H1 (cell line): Measurements from ENCODE around the gene SERPINA6. TPM values are rescaled to one million over a fixed set of nuclear protein-coding genes. Genes with fewer than 3 reads are reported as not detected.

Experiments
- CTCF ChIA-PET: fragments of 300-600 bp; sonication (Branson Sonifier 250); formaldehyde crosslinking; loops from one replicate; lab custom pipeline; 2021; ENCODE audit not compliant: partially characterized antibody; lab: Charles Lee
- POLR2A ChIA-PET: fragments of 300-600 bp; sonication (Branson Sonifier 250); formaldehyde crosslinking; loops from one replicate; lab custom pipeline; 2021; ENCODE audit warnings: inconsistent platforms; ENCODE audit not compliant: partially characterized antibody; lab: Charles Lee
- DNase-seq, 2 experiments: peaks; one replicate each; pipeline versions ENCODE4 v3.0.0 to v3.0.0-alpha.2; 2010 to 2022; ENCODE audit warnings: low spot score in 2 of 2, low read depth in 1 of 2, mixed read lengths in 1 of 2
- FAIRE-seq: peaks from 2 replicates; lab custom pipeline; 2011; peaks lifted over from hg19 to GRCh38; lab: Jason Lieb, UNC
- H2AFZ ChIP-seq: 2 replicates; pipeline ENCODE4 v1.8.1; 2012; ENCODE audit warnings: low read length, inconsistent platforms
- H2AK5ac ChIP-seq: 2 replicates; pipeline ENCODE4 v1.6.1; 2013; ENCODE audit warnings: low read depth, low read length
- H2BK120ac ChIP-seq: replicated peaks from 2 replicates; pipeline ENCODE3; 2013; ENCODE audit warnings: low read depth, low read length, inconsistent platforms
- H2BK12ac ChIP-seq: 2 replicates; pipeline ENCODE4 v1.6.1; 2013; ENCODE audit warnings: low read depth, low read length
- H2BK15ac ChIP-seq: 2 replicates; pipeline ENCODE4 v1.6.1; 2013; ENCODE audit warnings: low read length
- H2BK20ac ChIP-seq: 2 replicates; pipeline ENCODE4 v1.6.1; 2013; ENCODE audit warnings: low read length
- H2BK5ac ChIP-seq: 2 replicates; pipeline ENCODE4 v1.6.1; 2013; ENCODE audit warnings: low read depth, low read length
- H3K14ac ChIP-seq: 2 replicates; pipeline ENCODE4 v1.6.1; 2013; ENCODE audit warnings: inconsistent platforms; ENCODE audit not compliant: insufficient read length
- H3K18ac ChIP-seq: 2 replicates; pipeline ENCODE4 v1.6.1; 2013; ENCODE audit warnings: low read length; ENCODE audit errors: extremely low read depth
- H3K23ac ChIP-seq: 2 replicates; pipeline ENCODE4 v1.6.1; 2013; ENCODE audit warnings: inconsistent platforms; ENCODE audit not compliant: insufficient read length
- H3K23me2 ChIP-seq: 2 replicates; pipeline ENCODE4 v1.6.1; 2013; ENCODE audit warnings: low read depth, low read length
- H3K27ac ChIP-seq: 2 replicates; pipeline ENCODE4 v1.6.1; 2011; ENCODE audit warnings: low read depth, low read length, inconsistent platforms
- H3K27me3 ChIP-seq, 4 experiments: replicated peaks in 1 of 4; 1 replicate in 1 of 4; 2 replicates in 3 of 4; pipeline versions ENCODE4 v1.6.1 to v1.8.1; 2011 to 2013; ENCODE audit warnings: low read length in 3 of 4, mild to moderate bottlenecking in 3 of 4, inconsistent platforms in 2 of 4, mixed read lengths in 2 of 4, moderate library complexity in 1 of 4; ENCODE audit not compliant: control insufficient read depth in 3 of 4, insufficient read depth in 3 of 4; ENCODE audit errors: extremely low read depth in 1 of 4
- H3K36me3 ChIP-seq, 4 experiments: 2 replicates each; pipeline versions ENCODE4 v1.6.1 to v1.8.1; 2011 to 2013; ENCODE audit warnings: mild to moderate bottlenecking in 4 of 4, low read length in 3 of 4, moderate library complexity in 2 of 4, control low read depth in 1 of 4, inconsistent platforms in 1 of 4; ENCODE audit not compliant: insufficient read depth in 4 of 4, control insufficient read depth in 2 of 4
- H3K4ac ChIP-seq: replicated peaks from 2 replicates; pipeline ENCODE3; 2013; ENCODE audit warnings: low read length, low read depth, mixed read lengths, inconsistent platforms; ENCODE audit not compliant: insufficient read length
- H3K4me1 ChIP-seq, 4 experiments: replicated peaks in 1 of 4; 1 replicate in 1 of 4; 2 replicates in 3 of 4; pipeline versions ENCODE4 v1.6.1 to v1.8.1; 2011 to 2013; ENCODE audit warnings: low read length in 3 of 4, inconsistent platforms in 2 of 4, mixed read lengths in 1 of 4; ENCODE audit not compliant: insufficient read depth in 4 of 4, control insufficient read depth in 3 of 4
- H3K4me2 ChIP-seq, 2 experiments: 2 replicates each; pipeline versions ENCODE4 v1.6.1 to v1.8.1; 2011 to 2013; ENCODE audit warnings: low read depth in 2 of 2, low read length in 2 of 2, control low read depth in 1 of 2, inconsistent platforms in 1 of 2, mild to moderate bottlenecking in 1 of 2; ENCODE audit not compliant: insufficient read depth in 1 of 2
- H3K4me3 ChIP-seq, 4 experiments: fragments of 200-600, 300-600 bp in 1 of 4; sonication (generic), shearing (Covaris generic), sonication (Bioruptor Twin) in 1 of 4; 2 replicates each; pipeline versions ENCODE4 v1.5.1 to v1.8.1; 2011 to 2016; ENCODE audit warnings: low read length in 4 of 4, low read depth in 3 of 4, control low read depth in 2 of 4, inconsistent platforms in 2 of 4, mild to moderate bottlenecking in 2 of 4, mixed read lengths in 1 of 4, moderate library complexity in 1 of 4; ENCODE audit not compliant: insufficient read depth in 2 of 4; ENCODE audit errors: extremely low read depth in 1 of 4
- H3K56ac ChIP-seq: replicated peaks from 2 replicates; pipeline ENCODE3; 2013; ENCODE audit warnings: low read depth, mild to moderate bottlenecking, mixed read lengths, low read length, inconsistent platforms; ENCODE audit not compliant: insufficient read length
- H3K79me1 ChIP-seq: 2 replicates; pipeline ENCODE4 v1.6.1; 2013; ENCODE audit warnings: low read depth, low read length, control low read depth
- H3K79me2 ChIP-seq, 2 experiments: 2 replicates each; pipeline versions ENCODE4 v1.6.1 to v1.8.1; 2012 to 2013; ENCODE audit warnings: low read length in 2 of 2, mild to moderate bottlenecking in 2 of 2, inconsistent platforms in 1 of 2; ENCODE audit not compliant: insufficient read depth in 2 of 2, control insufficient read depth in 1 of 2
- H3K9ac ChIP-seq, 4 experiments: replicated peaks in 1 of 4; 1 replicate in 1 of 4; 2 replicates in 3 of 4; pipeline versions ENCODE4 v1.6.1 to v1.8.1; 2011 to 2013; ENCODE audit warnings: low read depth in 3 of 4, low read length in 3 of 4, control low read depth in 2 of 4, mild to moderate bottlenecking in 2 of 4, moderate library complexity in 2 of 4, inconsistent platforms in 1 of 4; ENCODE audit errors: extremely low read depth in 1 of 4
- H3K9me3 ChIP-seq, 2 experiments: 2 replicates each; pipeline versions ENCODE4 v1.6.1 to v1.8.1; 2012 to 2013; ENCODE audit warnings: mild to moderate bottlenecking in 2 of 2, moderate library complexity in 2 of 2, control low read depth in 1 of 2, inconsistent platforms in 1 of 2, low read depth in 1 of 2, low read length in 1 of 2, mixed read lengths in 1 of 2; ENCODE audit not compliant: insufficient read depth in 2 of 2
- H4K20me1 ChIP-seq, 2 experiments: replicated peaks in 1 of 2; 2 replicates each; pipeline versions ENCODE3 to v1.8.1; 2011 to 2013; ENCODE audit warnings: inconsistent platforms in 2 of 2, low read length in 2 of 2, mild to moderate bottlenecking in 1 of 2; ENCODE audit not compliant: insufficient read depth in 2 of 2, control insufficient read depth in 1 of 2
- H4K5ac ChIP-seq: 2 replicates; pipeline ENCODE4 v1.6.1; 2013; ENCODE audit warnings: low read length, low read depth, mixed read lengths, inconsistent platforms; ENCODE audit not compliant: insufficient read length
- H4K8ac ChIP-seq: 2 replicates; pipeline ENCODE4 v1.8.0; 2013; ENCODE audit warnings: mild to moderate bottlenecking, moderate library complexity, low read length, inconsistent platforms; ENCODE audit not compliant: insufficient read depth; ENCODE audit errors: extremely low read depth
- H4K91ac ChIP-seq: replicated peaks from 2 replicates; pipeline ENCODE3; 2013; ENCODE audit warnings: low read length, mixed read lengths, inconsistent platforms; ENCODE audit not compliant: insufficient read length
- KDM1A ChIP-seq: fragments of 200-600, 300-600 bp; sonication (generic); IDR thresholded peaks from 2 replicates; pipeline ENCODE4 v1.7.1; 2016; ENCODE audit warnings: mild to moderate bottlenecking, low read length, borderline replicate concordance
- RFX5 ChIP-seq: IDR thresholded peaks from 2 replicates; pipeline ENCODE4 v1.6.1; 2011; ENCODE audit warnings: low read depth, low read length, improper control_type of control experiment, borderline replicate concordance
- SP1 ChIP-seq: IDR thresholded peaks from 2 replicates; pipeline ENCODE4 v1.6.1; 2011; ENCODE audit warnings: low read depth, low read length
- SP2 ChIP-seq: IDR thresholded peaks from 2 replicates; pipeline ENCODE4 v1.6.1; 2012; ENCODE audit warnings: mild to moderate bottlenecking, low read length, inconsistent platforms
- YY1 ChIP-seq: IDR thresholded peaks from 2 replicates; pipeline ENCODE4 v1.6.1; 2011; ENCODE audit warnings: low read depth, mild to moderate bottlenecking, low read length
- whole genome bisulfite sequencing, 2 experiments: shearing (Covaris generic) in 1 of 2; methylation state at CpG; one replicate each; pipeline versions ENCODE4 v1.1.6 to v1.1.7; 2013 to 2015; ENCODE audit warnings: low lambda C conversion rate in 2 of 2, mixed read lengths in 2 of 2, inconsistent platforms in 1 of 2, low coverage in 1 of 2, missing lambda C conversion rate in 1 of 2; ENCODE audit not compliant: insufficient replicate concordance in 2 of 2, insufficient coverage in 1 of 2, insufficient read length in 1 of 2; ENCODE audit errors: extremely low coverage in 1 of 2, missing lambda C conversion rate in 1 of 2; 5-methylcytosine and 5-hydroxymethylcytosine counted together
- polyA plus RNA-seq, 7 experiments: library from polyadenylated mRNA; depleted of rRNA in 3 of 7; stranded (reverse) in 5 of 7; unstranded in 2 of 7; fragments of >200 nt in 5 of 7; fragments of 200-250 nt in 2 of 7; gene quantifications; 1 replicate in 5 of 7; 2 replicates in 1 of 7; 4 replicates in 1 of 7; pipeline versions ENCODE4 v1.2.1 to v1.2.3, GENCODE V29; 2011 to 2013; ENCODE audit warnings: missing spikeins in 2 of 7, mixed read lengths in 2 of 7
- total RNA-seq: library from RNA; stranded (reverse); fragmentation: NEBNext Ultra II Directional; extraction: Animal tissue kit (Norgen Biotek cat#: 25700); gene quantifications from 2 replicates; pipeline ENCODE4 v1.2.1, GENCODE V29; 2021
- TF ChIP-seq, protein P1 (sequence below): IDR thresholded peaks from 2 replicates; pipeline ENCODE4 v1.6.1; 2012; ENCODE audit warnings: low read length, inconsistent platforms

SERPINA6 gene
- total and polyA plus RNA-seq, 2 of the 8 experiments (the other 6 are each of a cell fraction or from before 2014, with no cell fraction given) = not detected

DNA sequence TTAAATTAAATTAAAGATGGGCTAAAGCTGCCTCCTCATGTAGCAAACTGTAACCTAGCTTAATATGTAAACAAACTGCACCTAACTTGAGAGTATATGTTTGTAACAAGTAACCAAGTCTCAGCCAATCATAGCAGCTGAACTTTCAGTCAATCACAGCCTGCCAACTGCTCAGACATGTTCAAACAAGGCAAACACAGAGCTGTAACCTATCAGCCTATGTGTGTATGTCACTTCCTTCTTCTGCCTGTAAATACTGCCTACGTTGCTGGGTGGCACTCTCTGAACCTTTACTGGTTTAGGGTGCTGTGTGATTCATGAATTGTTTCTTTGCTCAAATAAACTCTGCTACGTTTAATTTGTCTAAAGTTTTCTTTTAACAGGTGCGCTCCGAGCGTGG, 2.9 kb downstream of the SERPINA6 start:
- no peak for FAIRE-seq
- CTCF ChIA-PET = interaction anchor here (0.6 to 1.4 kb wide), 2 partner anchors 13 to 22 kb away, joined by 3 to 4 read pairs; no protein-coding TSS in a partner anchor
- H3K56ac ChIP-seq = no peak overlapping the region

More for the DNA sequence above, 2.9 kb downstream of the SERPINA6 start:
- no peak overlapping the region for H4K91ac ChIP-seq
- POLR2A ChIA-PET = no interaction called here
- no peak overlapping the region for H2BK12ac ChIP-seq
- no peak overlapping the region for H3K4me3 ChIP-seq
- no peak overlapping the region for H3K14ac ChIP-seq
- H2BK15ac ChIP-seq = no peak overlapping the region
- no peaks in the 10 kb centered on the region for H3K79me1 ChIP-seq
- H2BK5ac ChIP-seq = no peak overlapping the region
- no peaks in the 10 kb centered on the region for H3K9me3 ChIP-seq
- no peaks in the 10 kb centered on the region for H3K36me3 ChIP-seq
- H2BK120ac ChIP-seq = no peak overlapping the region
- H2AK5ac ChIP-seq = no peak overlapping the region
- H3K9ac ChIP-seq = no peak overlapping the region
- peak overlapping the region; percentile 84; the same call in 1 of the 2 replicates for H2AFZ ChIP-seq
- no peaks in the 10 kb centered on the region for H3K23me2 ChIP-seq
- no peak overlapping the region for H4K5ac ChIP-seq
- no peaks in the 10 kb centered on the region for H3K4me1 ChIP-seq
- 80% methylated on average over 5 of the region's 5 CpGs; no CpG with 5 or more reads in 1 of the 2 experiments for WGBS, 2 experiments
- DNase-seq = no peak
- H4K8ac ChIP-seq = no peak overlapping the region
- no peaks in the 10 kb centered on the region for H3K27me3 ChIP-seq
- H3K4me2 ChIP-seq = no peak overlapping the region
- no peak overlapping the region for H2BK20ac ChIP-seq
- no peak overlapping the region for H3K27ac ChIP-seq
- no peak overlapping the region for H3K18ac ChIP-seq
- H3K23ac ChIP-seq = no peak overlapping the region
- TF ChIP-seq SP2 (no peak), KDM1A (no peak), SP1 (no peak), RFX5 (no peak), YY1 (no peak)
- TF ChIP-seq, protein P1, sequence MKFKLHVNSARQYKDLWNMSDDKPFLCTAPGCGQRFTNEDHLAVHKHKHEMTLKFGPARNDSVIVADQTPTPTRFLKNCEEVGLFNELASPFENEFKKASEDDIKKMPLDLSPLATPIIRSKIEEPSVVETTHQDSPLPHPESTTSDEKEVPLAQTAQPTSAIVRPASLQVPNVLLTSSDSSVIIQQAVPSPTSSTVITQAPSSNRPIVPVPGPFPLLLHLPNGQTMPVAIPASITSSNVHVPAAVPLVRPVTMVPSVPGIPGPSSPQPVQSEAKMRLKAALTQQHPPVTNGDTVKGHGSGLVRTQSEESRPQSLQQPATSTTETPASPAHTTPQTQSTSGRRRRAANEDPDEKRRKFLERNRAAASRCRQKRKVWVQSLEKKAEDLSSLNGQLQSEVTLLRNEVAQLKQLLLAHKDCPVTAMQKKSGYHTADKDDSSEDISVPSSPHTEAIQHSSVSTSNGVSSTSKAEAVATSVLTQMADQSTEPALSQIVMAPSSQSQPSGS = no peak
- no peaks in the 10 kb centered on the region for H3K79me2 ChIP-seq
- no peak overlapping the region for H3K4ac ChIP-seq
- H4K20me1 ChIP-seq = no peaks in the 10 kb centered on the region
